Prostate gland (tissue), 2 donors: ENCODE results near the gene ARMC7. TPM values are rescaled to one million over a fixed set of nuclear protein-coding genes. Genes with fewer than 3 reads are reported as not detected.

Source experiments
- DNase-seq: peaks from one replicate; pipeline ENCODE4 v3.0.0-alpha.2; 2019; ENCODE audit warnings: low spot score
- H3K27ac ChIP-seq, 2 donors: fragments of 200-600 bp; sonication (generic); 2 replicates each; pipeline ENCODE4 v1.5.1; 2017 to 2019
- H3K27me3 ChIP-seq: fragments of 200-600 bp; sonication (generic); replicated peaks from 2 replicates; pipeline ENCODE4 v1.5.1; 2019; ENCODE audit not compliant: insufficient read depth
- H3K36me3 ChIP-seq, 2 donors: fragments of 200-600 bp; sonication (generic); 1 replicate in 1 of 2; 2 replicates in 1 of 2; pipeline versions ENCODE4 v1.5.1 to v1.8.1; 2017 to 2019
- H3K4me1 ChIP-seq: fragments of 200-600 bp; sonication (generic); replicated peaks from 2 replicates; pipeline ENCODE4 v1.5.1; 2019
- H3K4me3 ChIP-seq, 2 donors: fragments of 200-600 bp; sonication (generic); 2 replicates each; pipeline ENCODE4 v1.5.1; 2017 to 2019
- H3K9me3 ChIP-seq: fragments of 200-600 bp; sonication (generic); 2 replicates; pipeline ENCODE4 v1.5.1; 2017
- CTCF ChIP-seq, 4 experiments: fragments of 200-600 bp in 2 of 4; fragments of 450-650 bp in 2 of 4; sonication (generic) in 2 of 4; IDR thresholded peaks; 1 replicate in 3 of 4; 2 replicates in 1 of 4; pipeline ENCODE4 v1.5.1; 2016 to 2019; ENCODE audit warnings: antibody characterized with exemption in 4 of 4, mild to moderate bottlenecking in 2 of 4, moderate library complexity in 2 of 4
- POLR2A ChIP-seq: fragments of 450-650 bp; IDR thresholded peaks from one replicate; pipeline ENCODE4 v1.6.1; 2016; ENCODE audit warnings: antibody characterized with exemption, mild to moderate bottlenecking
- POLR2AphosphoS5 ChIP-seq: sonication (generic); formaldehyde crosslinking; IDR thresholded peaks from one replicate; pipeline ENCODE4 v1.6.1; 2017; ENCODE audit warnings: antibody characterized with exemption
- WGBS: methylation state at CpG from one replicate; pipeline ENCODE4 v1.1.5; 2018; 5-methylcytosine and 5-hydroxymethylcytosine counted together
- intact Hi-C: fragments of 100-400 bp; cut with DNase I; formaldehyde crosslinking; loops from one replicate; pipeline ENCODE4 v1.14.2; 2022
- total RNA-seq, 2 donors: library from RNA; depleted of rRNA; stranded (reverse); fragments of >200 nt; gene quantifications; one replicate each; pipeline ENCODE4 v1.1.0, GENCODE V29; 2016

Gene ARMC7
- total RNA-seq, 2 donors from 2014 or later = 13.6 to 15.1 TPM

DNA sequence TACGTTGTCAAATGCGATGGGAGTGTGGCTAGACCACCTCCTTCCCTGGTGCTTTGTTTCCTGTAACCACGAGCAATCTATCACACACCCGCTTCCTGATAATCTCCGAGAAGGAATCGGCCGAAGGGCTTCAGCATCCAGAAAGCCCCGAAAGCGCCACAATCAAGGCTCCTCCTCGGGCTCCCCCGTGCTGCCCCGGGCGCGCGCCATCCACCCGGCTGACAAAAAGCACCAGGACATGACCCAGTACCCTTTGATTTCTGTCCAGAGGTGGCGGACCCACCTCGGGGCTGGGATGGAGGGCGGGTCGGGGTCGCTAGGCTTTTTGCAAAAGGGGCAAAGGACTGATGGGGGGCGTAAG is 743 bp upstream of the ARMC7 start:
- DNase-seq = no peak
- Histone ChIP-seq H3K27me3 (no peaks in the 10 kb centered on the region), H3K4me3 (peak overlapping the region; percentile 60 to 69), H3K9me3 (no peaks in the 10 kb centered on the region), H3K4me1 (no peaks in the 10 kb centered on the region), H3K27ac (no peak overlapping the region), H3K36me3 (no peaks in the 10 kb centered on the region)
- intact Hi-C loops = loop anchor here (5.0 kb wide), 1 partner anchor 147 kb away; no protein-coding TSS in a partner anchor
- 10% methylated on average over 22 of the region's 22 CpGs for WGBS
- TF ChIP-seq POLR2A (no peak), POLR2AphosphoS5 (no peak), CTCF (IDR thresholded peaks at IDR 0.05) (no peak)

DNA sequence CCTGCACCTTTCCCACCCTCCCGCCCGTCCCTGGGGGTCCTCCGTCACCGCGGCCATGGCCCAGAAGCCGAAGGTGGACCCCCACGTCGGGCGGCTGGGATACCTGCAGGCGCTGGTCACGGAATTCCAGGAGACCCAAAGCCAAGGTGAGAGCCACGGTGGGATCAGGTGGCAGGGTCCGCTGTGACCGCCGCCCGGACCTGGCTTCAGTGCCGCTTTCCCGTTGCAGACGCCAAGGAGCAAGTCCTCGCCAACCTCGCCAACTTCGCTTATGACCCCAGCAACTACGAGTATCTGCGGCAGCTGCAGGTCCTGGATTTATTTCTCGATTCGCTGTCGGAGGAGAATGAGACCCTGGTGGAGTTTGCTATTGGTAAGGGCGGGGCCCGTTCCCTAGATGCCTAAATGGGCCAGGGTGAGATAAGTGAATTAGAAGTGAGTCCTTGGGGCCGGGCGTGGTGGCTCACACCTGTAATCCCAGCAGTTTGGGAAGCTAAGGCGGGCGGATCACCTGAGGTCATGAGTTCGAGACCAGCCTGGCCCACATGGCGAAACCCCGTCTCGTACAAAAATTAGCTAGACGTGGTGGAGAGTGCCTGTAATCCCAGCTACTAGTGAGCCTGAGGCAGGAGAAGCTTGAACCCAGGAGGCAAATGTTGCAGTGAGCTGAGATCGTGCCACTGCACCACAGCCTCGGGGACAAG is 617 bp downstream of the ARMC7 start:
- WGBS = 22% methylated on average over 40 of the region's 40 CpGs
- intact Hi-C loops = loop anchor here (5.0 kb wide), 1 partner anchor 38 kb away; no protein-coding TSS in a partner anchor

DNA sequence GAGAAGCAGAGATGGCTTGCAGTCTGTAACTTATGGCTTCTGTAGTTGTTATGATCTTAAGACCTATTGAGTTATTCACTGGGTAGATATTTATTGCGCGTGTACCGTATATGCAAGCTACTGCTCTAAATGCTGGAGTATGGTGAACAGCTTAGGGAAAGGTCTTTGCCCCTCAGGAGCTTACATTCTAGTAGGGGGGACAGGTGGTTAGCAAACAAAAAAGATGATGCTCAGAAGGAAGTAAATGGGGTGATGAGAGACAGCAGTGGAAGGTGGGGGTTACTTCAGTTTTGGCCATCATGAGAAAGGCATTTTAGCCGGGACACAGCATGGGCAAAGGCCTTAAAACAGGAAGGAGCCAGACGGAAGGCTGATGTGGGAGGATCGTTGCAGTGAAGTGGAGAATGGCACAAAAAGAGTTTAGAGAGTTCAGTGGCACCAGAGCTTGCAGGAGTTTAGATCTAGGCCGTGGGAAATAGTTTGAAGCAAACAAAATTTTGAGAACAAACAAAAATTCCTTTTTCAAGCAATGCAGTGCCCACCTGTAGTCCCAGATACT is 2.1 kb downstream of the ARMC7 start:
- DNase-seq = no peak
- Histone ChIP-seq H3K4me3 (no peak overlapping the region), H3K27ac (no peak overlapping the region), H3K4me1 (no peaks in the 10 kb centered on the region), H3K9me3 (no peaks in the 10 kb centered on the region), H3K36me3 (no peaks in the 10 kb centered on the region), H3K27me3 (no peaks in the 10 kb centered on the region)
- intact Hi-C loops = loop anchor here (5.0 kb wide), 1 partner anchor 40 kb away; no protein-coding TSS in a partner anchor
- WGBS = 88% methylated on average over 7 of the region's 7 CpGs
- TF ChIP-seq POLR2AphosphoS5 = no peak
- no peak for TF ChIP-seq CTCF (IDR thresholded peaks at IDR 0.05)
- no peak for TF ChIP-seq POLR2A

More for the DNA sequence above, 617 bp downstream of the ARMC7 start:
- H3K4me3 ChIP-seq = peak overlapping the region; percentile 60 to 69
- H3K4me1 ChIP-seq = no peaks in the 10 kb centered on the region
- DNase-seq = no peak
- H3K36me3 ChIP-seq = no peaks in the 10 kb centered on the region
- TF ChIP-seq POLR2AphosphoS5 (no peak), CTCF (IDR thresholded peaks at IDR 0.05) (no peak), POLR2A (no peak)
- peak overlapping the region; percentile 75 for H3K27ac ChIP-seq
- no peaks in the 10 kb centered on the region for H3K9me3 ChIP-seq
- no peaks in the 10 kb centered on the region for H3K27me3 ChIP-seq

DNA sequence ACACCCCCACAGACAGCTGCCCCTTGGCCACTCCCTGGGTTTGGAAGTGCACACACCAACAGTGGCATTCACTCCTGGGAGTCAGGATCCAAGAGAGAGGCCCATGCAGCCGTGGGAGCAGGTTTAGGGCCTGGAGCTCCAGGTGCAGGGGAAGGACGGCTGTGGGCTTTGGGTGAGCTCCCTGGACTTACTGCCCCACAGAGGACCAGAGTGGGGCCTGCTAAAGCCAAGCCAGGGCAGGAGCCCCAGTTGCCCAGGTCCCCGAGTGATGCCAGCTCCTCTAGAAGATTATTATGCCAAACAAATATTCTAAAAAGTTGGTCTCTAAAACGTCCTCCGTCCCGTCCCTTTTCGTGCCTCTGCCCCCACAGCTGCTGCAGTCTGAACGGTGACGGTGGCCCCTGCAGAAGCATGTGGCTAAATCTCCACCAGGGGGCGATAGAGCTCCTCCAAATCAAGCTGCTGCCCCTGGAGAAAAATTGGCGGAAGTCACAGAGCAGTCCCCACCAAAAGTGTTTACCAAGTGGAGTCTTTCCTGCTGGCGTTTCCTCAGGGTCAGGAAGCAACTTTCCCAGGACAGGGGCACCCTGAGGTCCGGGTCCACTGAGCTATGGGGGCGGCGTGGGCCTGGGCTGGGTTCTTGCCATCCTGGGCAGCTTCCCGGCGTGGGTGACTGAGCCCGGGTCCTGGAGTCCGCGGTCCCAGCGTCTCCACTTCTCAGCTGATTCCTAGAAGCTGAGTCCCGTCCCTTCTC is 4.2 kb downstream of the ARMC7 start:
- peak; percentile 77 for TF ChIP-seq POLR2AphosphoS5
- TF ChIP-seq CTCF (IDR thresholded peaks at IDR 0.05) = peak; percentile 93 to 99 (median 96)
- TF ChIP-seq POLR2A = no peak
- Histone ChIP-seq H3K36me3 (no peaks in the 10 kb centered on the region), H3K9me3 (no peaks in the 10 kb centered on the region), H3K4me1 (no peaks in the 10 kb centered on the region), H3K27me3 (no peaks in the 10 kb centered on the region), H3K4me3 (peak overlapping the region; percentile 27 to 32), H3K27ac (peak overlapping the region; percentile 63 to 79)
- intact Hi-C loops = loop anchor here (2.0 to 5.0 kb wide), 2 partner anchors 42 to 91 kb away; partner anchors contain the start of gene NUP85
- WGBS = under 1% methylated on average over 22 of the region's 22 CpGs
- DNase-seq = peak; percentile 91
